Measurements from ENCODE around the gene TRMT6.

Gene TRMT6

DNA sequence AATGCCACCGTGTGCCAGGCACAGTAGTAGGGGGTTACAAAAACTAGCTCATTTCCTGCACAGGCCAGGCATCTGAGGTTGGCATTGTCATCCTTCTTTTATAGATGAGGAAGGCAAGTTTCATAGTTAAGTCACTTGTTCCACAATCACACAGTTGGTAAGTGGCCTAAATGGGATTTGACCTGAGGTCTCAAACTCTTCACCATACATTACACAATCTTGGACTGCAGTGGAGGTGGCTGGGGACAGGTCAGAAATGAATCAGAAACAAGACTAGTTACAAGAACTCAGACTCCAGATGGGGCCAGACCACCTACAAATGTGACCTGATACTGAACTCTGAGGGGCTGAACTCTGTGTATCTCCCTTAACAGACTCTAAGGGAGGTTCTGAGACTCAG is 49.4 kb downstream of the TRMT6 start:
- no peak for DNase-seq (ENCODE audit: low read depth in 1 of 2, low spot score in 1 of 2)

DNA sequence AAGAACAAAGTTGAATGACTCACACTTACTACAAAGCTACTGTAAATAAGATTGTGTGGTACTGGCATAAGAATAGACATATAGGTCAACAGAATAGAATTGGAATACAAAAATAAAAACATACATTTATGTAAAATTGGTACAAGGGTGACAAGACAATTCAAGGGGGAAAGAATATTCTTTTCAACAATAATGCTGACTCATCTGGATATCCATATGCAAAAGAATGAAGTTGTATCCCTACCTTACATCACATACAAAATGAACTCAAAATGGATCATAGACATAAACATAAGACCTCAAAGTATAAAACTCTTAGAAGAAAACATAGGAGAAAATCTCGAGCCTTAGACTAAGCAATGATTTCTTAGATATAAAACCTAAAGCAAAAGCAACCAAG is 50.9 kb downstream of the TRMT6 start:
- no peak for DNase-seq (ENCODE audit: low read depth in 1 of 2, low spot score in 1 of 2)

DNA sequence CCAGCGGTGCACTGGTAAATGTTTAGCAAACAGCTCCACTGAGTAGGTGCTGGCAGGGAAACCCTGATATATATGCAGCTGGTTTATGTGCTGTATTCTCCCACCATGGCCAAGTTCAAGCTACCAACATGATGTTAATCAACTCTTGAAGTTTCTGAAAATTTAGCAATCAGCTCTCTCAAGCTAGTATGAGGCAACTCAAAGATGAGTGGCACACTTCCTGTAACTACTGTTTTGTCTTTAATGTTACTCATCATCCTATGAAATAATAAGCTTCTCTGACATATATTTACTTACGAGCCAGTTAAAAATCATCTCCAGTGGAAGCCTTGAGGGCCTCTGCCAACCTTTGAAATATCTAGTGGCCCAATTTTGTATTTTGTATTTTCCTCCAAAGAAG is 54.7 kb downstream of the TRMT6 start:
- no peak for DNase-seq (ENCODE audit: low read depth in 1 of 2, low spot score in 1 of 2)

DNA sequence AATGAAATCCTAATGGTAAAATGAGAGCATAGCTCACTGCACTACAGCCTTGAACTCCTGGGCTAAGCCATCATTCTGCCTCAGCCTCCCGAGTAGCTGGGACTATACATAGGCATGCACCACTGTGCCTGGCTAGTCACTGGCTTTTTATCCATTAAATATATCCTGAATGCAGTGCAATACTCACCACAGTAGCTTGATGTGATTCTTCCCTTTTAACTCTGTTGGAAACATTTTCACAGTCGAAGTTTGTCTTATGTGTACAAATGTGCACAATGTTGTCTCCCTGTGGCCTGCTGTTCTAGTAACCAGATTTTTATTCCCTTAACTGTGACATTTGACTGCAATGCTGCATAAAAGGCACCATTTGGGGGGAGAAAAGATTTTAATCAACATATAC is 56.7 kb downstream of the TRMT6 start:
- DNase-seq (ENCODE audit: low read depth in 1 of 2, low spot score in 1 of 2): no peak

DNA sequence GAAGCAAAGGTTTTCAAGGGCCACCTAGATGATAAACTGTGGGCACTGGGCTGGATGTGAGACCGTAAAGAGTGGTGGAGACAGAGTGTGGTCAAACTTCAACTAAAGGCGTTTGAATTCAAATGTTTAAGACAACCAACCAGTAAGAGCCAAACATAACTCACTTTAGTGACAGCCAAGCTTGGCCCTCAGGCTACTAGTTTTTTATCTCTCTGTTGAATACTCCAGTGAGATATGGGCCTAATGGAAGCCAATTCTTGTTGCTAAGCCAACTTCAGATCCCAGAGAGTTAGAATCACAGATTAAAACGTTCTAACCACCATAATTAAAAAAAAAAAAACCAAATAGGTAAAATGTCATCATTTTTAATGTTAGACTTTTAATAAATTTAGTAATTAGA is 57.3 kb downstream of the TRMT6 start:
- DNase-seq (ENCODE audit: low read depth in 1 of 2, low spot score in 1 of 2): no peak

DNA sequence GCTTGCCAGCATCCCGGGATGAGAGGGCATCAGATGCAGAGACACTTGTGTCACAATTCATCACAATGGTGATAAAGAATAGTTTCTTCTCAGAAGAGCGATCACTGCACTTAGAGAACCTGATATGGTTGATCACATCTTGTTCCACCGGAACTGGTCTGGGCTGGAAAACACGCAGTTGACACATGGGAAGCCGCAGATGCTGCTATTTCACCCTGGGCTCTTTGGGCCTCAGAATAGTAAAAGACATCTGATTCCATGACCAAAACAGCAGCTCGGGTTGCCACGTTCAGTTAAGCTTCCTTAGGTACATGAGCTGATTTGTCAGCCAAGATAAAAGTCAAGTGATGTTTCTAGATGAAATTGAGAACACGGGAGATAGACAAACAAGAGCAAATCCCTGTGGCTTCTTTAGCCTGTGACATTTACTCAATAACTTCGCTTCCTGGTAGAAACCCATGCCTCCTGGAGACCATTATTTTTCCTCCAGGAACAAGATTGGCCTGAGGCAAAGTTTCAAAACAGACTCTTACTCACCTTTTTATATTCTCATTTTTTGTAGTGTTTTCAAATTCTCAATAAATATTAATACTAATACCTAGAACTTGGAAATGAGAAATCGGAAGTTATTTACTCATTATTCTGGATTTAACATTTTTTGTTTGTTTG is 59.4 kb downstream of the TRMT6 start:
- DNase-seq (ENCODE audit: low read depth in 1 of 2, low spot score in 1 of 2): no peak

DNA sequence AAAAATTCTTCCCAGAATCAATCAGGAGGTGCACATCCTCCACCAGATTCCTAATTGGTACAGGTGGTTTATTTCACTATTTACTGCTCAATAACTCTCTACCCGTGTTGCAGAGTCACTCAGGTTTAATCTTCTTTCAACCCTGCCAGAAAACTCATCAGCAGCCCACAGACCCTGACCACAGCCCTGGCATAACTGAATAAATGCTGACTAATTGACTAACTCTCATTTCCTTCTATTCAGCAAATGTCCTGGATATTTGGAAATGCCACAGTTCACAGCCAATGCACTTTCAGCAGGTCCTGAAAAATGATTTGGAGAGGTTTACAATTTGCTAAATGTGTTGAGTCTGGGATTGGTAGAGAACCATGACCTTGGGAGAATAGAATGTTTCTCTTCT is 62.3 kb downstream of the TRMT6 start:
- no peak for DNase-seq (ENCODE audit: low read depth in 1 of 2, low spot score in 1 of 2)

DNA sequence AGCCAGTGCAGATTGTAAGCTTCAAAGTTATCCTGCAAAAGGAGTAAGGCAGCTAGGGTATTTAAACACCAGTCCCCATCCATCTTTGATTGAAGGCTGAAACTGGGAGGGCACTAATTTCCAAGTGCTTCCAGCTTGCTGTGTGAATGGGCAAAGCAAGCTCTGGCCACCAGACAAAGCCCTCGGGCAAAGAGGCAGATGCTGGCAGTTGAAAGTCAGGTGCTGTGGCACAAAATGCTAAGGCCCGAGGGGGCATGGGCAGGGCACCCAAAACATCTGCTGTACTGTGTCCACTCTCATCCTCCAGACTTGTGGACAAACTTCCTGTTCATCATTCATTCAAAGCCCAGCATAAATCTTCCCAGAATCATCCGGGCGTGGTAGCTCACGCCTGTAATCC is 62.9 kb downstream of the TRMT6 start:
- no peak for DNase-seq (ENCODE audit: low read depth in 1 of 2, low spot score in 1 of 2)

Measured in stimulated activated CD4-positive, alpha-beta T cell treated with anti-CD3 and anti-CD28 coated beads, Interleukin-15, amount 100 ng/mL, for 1 hour (primary cell).